ENCODE results near the gene MGMT. TPM values are rescaled to one million over a fixed set of nuclear protein-coding genes. Genes with fewer than 3 reads are reported as not detected.

MGMT gene
- total RNA-seq, 2 donors from 2014 or later: 28.6 to 33.7 TPM

DNA sequence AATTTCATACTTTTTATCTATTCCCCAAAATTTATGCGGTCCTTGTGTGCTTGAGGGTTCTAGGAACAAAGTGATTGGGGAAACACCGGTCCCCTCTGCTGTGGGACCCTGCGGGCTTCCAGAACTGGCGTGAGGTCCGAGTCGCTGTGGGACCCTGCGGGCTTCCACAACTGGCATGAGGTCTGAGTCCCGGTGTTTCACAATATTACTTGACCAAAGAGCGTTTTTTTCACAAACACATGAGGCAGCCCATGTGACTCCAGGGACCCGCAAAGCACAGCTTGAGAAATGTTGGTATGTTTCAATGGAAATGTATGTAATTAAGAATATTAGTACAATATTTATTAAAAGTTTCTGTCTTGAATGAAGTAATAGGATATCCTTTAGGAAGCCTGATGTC lies 212.2 kb downstream of the MGMT start:
- 75 to 92% methylated on average over 6 to 10 of the region's 10 CpGs for WGBS, 2 experiments (ENCODE audit: insufficient coverage in 1 of 2, insufficient read length in 1 of 2)
- no peaks in the 10 kb centered on the region for H3K9me3 Mint-ChIP-seq
- no peak overlapping the region for H3K9ac ChIP-seq (ENCODE audit: extremely low read depth, low read length, poor library complexity, severe bottlenecking)
- H3K27ac ChIP-seq (ENCODE audit: low read depth, low read length): no peak overlapping the region
- TF ChIP-seq, protein P1, sequence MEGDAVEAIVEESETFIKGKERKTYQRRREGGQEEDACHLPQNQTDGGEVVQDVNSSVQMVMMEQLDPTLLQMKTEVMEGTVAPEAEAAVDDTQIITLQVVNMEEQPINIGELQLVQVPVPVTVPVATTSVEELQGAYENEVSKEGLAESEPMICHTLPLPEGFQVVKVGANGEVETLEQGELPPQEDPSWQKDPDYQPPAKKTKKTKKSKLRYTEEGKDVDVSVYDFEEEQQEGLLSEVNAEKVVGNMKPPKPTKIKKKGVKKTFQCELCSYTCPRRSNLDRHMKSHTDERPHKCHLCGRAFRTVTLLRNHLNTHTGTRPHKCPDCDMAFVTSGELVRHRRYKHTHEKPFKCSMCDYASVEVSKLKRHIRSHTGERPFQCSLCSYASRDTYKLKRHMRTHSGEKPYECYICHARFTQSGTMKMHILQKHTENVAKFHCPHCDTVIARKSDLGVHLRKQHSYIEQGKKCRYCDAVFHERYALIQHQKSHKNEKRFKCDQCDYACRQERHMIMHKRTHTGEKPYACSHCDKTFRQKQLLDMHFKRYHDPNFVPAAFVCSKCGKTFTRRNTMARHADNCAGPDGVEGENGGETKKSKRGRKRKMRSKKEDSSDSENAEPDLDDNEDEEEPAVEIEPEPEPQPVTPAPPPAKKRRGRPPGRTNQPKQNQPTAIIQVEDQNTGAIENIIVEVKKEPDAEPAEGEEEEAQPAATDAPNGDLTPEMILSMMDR (conservative IDR thresholded peaks at IDR 0.05): no peak
- no peaks in the 10 kb centered on the region for H3K27me3 ChIP-seq (ENCODE audit: control insufficient read depth, insufficient read depth, low read length, poor library complexity, severe bottlenecking)
- H3K36me3 ChIP-seq (ENCODE audit: control insufficient read depth, insufficient read depth, low read length): no peaks in the 10 kb centered on the region
- H3K36me3 Mint-ChIP-seq (ENCODE audit: low read depth): no peaks in the 10 kb centered on the region
- H3K27me3 Mint-ChIP-seq (ENCODE audit: insufficient read depth): no peaks in the 10 kb centered on the region
- no peak overlapping the region for H3K4me3 ChIP-seq (ENCODE audit: low read length)
- H3K4me3 Mint-ChIP-seq: no peak overlapping the region
- H3K27ac Mint-ChIP-seq: no peak overlapping the region
- no peak for DNase-seq
- no peaks in the 10 kb centered on the region for H3K4me1 Mint-ChIP-seq
- H3K9me3 ChIP-seq (ENCODE audit: control insufficient read depth, low read length): no peaks in the 10 kb centered on the region
- H3K4me1 ChIP-seq (ENCODE audit: control insufficient read depth, insufficient read depth, low read length): no peaks in the 10 kb centered on the region

DNA sequence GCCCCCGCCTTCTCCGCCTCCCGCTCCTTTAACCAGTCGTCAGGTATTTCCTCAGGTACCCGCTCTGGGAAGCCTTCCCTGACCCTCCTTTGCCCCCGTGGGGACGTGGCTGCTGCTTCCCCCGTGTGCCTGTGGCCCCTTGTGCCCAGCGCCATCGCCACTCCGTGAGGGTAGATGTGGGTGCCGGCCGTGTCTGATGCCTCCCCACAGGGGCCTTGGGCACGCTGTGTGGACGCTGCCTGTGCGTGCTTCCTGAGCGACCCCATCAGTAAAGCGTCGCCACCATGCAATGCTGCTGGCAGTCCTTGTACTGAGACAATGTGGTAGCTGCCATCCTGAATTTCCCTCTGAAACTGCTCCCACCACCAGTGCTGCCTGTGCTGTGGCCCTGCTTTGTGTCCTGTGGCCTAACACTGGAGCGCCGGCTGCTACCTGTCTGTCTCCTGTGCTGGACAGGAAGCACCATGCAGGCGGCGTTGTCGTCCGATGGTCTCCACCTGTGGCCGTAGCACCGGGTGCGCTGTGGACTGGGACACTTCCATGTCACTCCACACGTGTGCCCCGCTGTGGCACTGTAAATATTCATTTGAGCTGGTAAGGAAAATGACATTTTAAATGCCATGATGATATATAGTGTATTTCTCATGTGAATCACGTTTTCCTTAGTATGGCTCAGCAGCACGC lies 213.8 kb downstream of the MGMT start:
- Histone ChIP-seq H3K27me3 (ENCODE audit: control insufficient read depth, insufficient read depth, low read length, poor library complexity, severe bottlenecking) (no peaks in the 10 kb centered on the region), H3K27ac (ENCODE audit: low read depth, low read length) (no peak overlapping the region), H3K9me3 (ENCODE audit: control insufficient read depth, low read length) (no peaks in the 10 kb centered on the region), H3K36me3 (ENCODE audit: control insufficient read depth, insufficient read depth, low read length) (no peaks in the 10 kb centered on the region), H3K4me3 (ENCODE audit: low read length) (no peak overlapping the region), H3K4me1 (ENCODE audit: control insufficient read depth, insufficient read depth, low read length) (no peaks in the 10 kb centered on the region), H3K9ac (ENCODE audit: extremely low read depth, low read length, poor library complexity, severe bottlenecking) (no peak overlapping the region)
- no peaks in the 10 kb centered on the region for H3K27me3 Mint-ChIP-seq (ENCODE audit: insufficient read depth)
- no peak overlapping the region for H3K27ac Mint-ChIP-seq
- H3K4me3 Mint-ChIP-seq: no peak overlapping the region
- no peaks in the 10 kb centered on the region for H3K4me1 Mint-ChIP-seq
- no peak for DNase-seq
- TF ChIP-seq, protein P1 (conservative IDR thresholded peaks at IDR 0.05): no peak
- H3K9me3 Mint-ChIP-seq: no peaks in the 10 kb centered on the region
- 95 to 96% methylated on average over 30 to 32 of the region's 32 CpGs for WGBS, 2 experiments (ENCODE audit: insufficient coverage in 1 of 2, insufficient read length in 1 of 2)
- no peaks in the 10 kb centered on the region for H3K36me3 Mint-ChIP-seq (ENCODE audit: low read depth)

DNA sequence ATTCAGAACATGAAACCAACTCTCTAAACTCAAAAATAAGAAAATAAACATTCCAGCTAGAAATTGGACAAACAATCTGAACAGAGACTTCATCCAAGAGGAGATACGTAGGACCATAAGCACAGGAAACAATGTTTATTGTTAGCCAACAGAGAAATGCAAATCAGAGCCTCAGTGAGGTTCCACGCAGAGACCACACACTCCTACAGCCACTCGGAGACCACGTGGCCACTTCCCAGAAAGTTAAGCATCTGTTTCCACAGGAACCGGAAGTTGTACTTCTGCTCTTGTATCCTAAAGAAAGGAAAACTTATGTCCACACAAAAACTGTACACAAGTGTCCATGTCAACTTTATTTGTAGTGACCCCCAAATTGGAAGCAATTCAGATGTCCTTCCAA lies 214.8 kb downstream of the MGMT start:
- Mint-ChIP-seq H3K4me3 (no peak overlapping the region), H3K36me3 (ENCODE audit: low read depth) (no peaks in the 10 kb centered on the region), H3K27ac (no peak overlapping the region), H3K9me3 (no peaks in the 10 kb centered on the region), H3K27me3 (ENCODE audit: insufficient read depth) (no peaks in the 10 kb centered on the region), H3K4me1 (no peaks in the 10 kb centered on the region)
- DNase-seq: no peak
- Histone ChIP-seq H3K4me3 (ENCODE audit: low read length) (no peak overlapping the region), H3K27ac (ENCODE audit: low read depth, low read length) (no peak overlapping the region), H3K9ac (ENCODE audit: extremely low read depth, low read length, poor library complexity, severe bottlenecking) (no peak overlapping the region), H3K9me3 (ENCODE audit: control insufficient read depth, low read length) (no peaks in the 10 kb centered on the region), H3K36me3 (ENCODE audit: control insufficient read depth, insufficient read depth, low read length) (no peaks in the 10 kb centered on the region), H3K27me3 (ENCODE audit: control insufficient read depth, insufficient read depth, low read length, poor library complexity, severe bottlenecking) (no peaks in the 10 kb centered on the region), H3K4me1 (ENCODE audit: control insufficient read depth, insufficient read depth, low read length) (no peaks in the 10 kb centered on the region)
- WGBS, 2 experiments (ENCODE audit: insufficient coverage in 1 of 2, insufficient read length in 1 of 2): 86 to 88% methylated on average over 5 of the region's 5 CpGs
- TF ChIP-seq, protein P1 (conservative IDR thresholded peaks at IDR 0.05): no peak

Data from endodermal cell (in vitro differentiated cells).